Body of pancreas (tissue), 4 donors: ENCODE measurements around the gene ADAMTS20.
"Not testable (repeated sequence)": the region's sequence is repeated elsewhere in the genome, so short reads cannot be mapped to it uniquely, and the experiment has no call there.

Source experiments
- CTCF ChIP-seq, 7 experiments: fragments of 450-650 bp in 4 of 7; fragments of 200-600 bp in 3 of 7; sonication (generic) in 3 of 7; IDR thresholded peaks; one replicate each; pipeline ENCODE4 v1.5.1; 2016 to 2019; ENCODE audit warnings: antibody characterized with exemption in 7 of 7
- POLR2A ChIP-seq, 3 donors: fragments of 450-650 bp; IDR thresholded peaks; one replicate each; pipeline ENCODE4 v1.6.1; 2016; ENCODE audit warnings: antibody characterized with exemption in 3 of 3, mild to moderate bottlenecking in 2 of 3

GRCh38 chr12:43341785-43342313 lies 210.2 kb downstream of the ADAMTS20 start:
- TF ChIP-seq POLR2A, CTCF (IDR thresholded peaks at IDR 0.05): not testable (repeated sequence)
